Endodermal cell (in vitro differentiated cells): ENCODE results near the gene AMBRA1. TPM values are rescaled to one million over a fixed set of nuclear protein-coding genes. Genes with fewer than 3 reads are reported as not detected.

Experiments
- DNase-seq: peaks from one replicate; pipeline ENCODE4 v3.0.0-alpha.2; 2017
- H3K27ac ChIP-seq: 2 replicates; pipeline ENCODE4 v1.5.1; 2013; ENCODE audit warnings: mild to moderate bottlenecking, low read depth, low read length, moderate library complexity
- H3K27me3 ChIP-seq: 2 replicates; pipeline ENCODE4 v1.6.1; 2013; ENCODE audit warnings: mild to moderate bottlenecking, low read length, moderate library complexity; ENCODE audit not compliant: insufficient read depth, control insufficient read depth, poor library complexity, severe bottlenecking
- H3K36me3 ChIP-seq: 2 replicates; pipeline ENCODE4 v1.7.0; 2013; ENCODE audit warnings: mild to moderate bottlenecking, low read length, moderate library complexity; ENCODE audit not compliant: control insufficient read depth, insufficient read depth
- H3K4me1 ChIP-seq: one replicate; pipeline ENCODE4 v1.7.0; 2013; ENCODE audit warnings: low read length; ENCODE audit not compliant: control insufficient read depth, insufficient read depth
- H3K4me3 ChIP-seq: 2 replicates; pipeline ENCODE4 v1.5.1; 2013; ENCODE audit warnings: mild to moderate bottlenecking, low read length, moderate library complexity
- H3K9ac ChIP-seq: 2 replicates; pipeline ENCODE4 v1.6.1; 2013; ENCODE audit warnings: mild to moderate bottlenecking, low read length, moderate library complexity; ENCODE audit not compliant: poor library complexity, severe bottlenecking; ENCODE audit errors: extremely low read depth
- H3K9me3 ChIP-seq: 2 replicates; pipeline ENCODE4 v1.6.1; 2013; ENCODE audit warnings: mild to moderate bottlenecking, low read length, moderate library complexity; ENCODE audit not compliant: control insufficient read depth
- H3K27ac Mint-ChIP-seq: 2 replicates; pipeline ENCODE4 v1.8.0; 2020; ENCODE audit warnings: mixed read lengths
- H3K27me3 Mint-ChIP-seq: 2 replicates; pipeline ENCODE4 v1.8.0; 2021; ENCODE audit warnings: mild to moderate bottlenecking, mixed read lengths; ENCODE audit not compliant: insufficient read depth
- H3K36me3 Mint-ChIP-seq: 2 replicates; pipeline ENCODE4 v1.8.0; 2020; ENCODE audit warnings: low read depth, mixed read lengths
- H3K4me1 Mint-ChIP-seq: 2 replicates; pipeline ENCODE4 v1.8.0; 2020; ENCODE audit warnings: mixed read lengths
- H3K4me3 Mint-ChIP-seq: 2 replicates; pipeline ENCODE4 v1.8.0; 2020; ENCODE audit warnings: mild to moderate bottlenecking, moderate library complexity, mixed read lengths
- H3K9me3 Mint-ChIP-seq: 2 replicates; pipeline ENCODE4 v1.8.0; 2020; ENCODE audit warnings: mild to moderate bottlenecking, mixed read lengths
- CTCF ChIP-seq: fragments of 200-600 bp; sonication (generic); conservative IDR thresholded peaks from 2 replicates; pipeline ENCODE4 v1.5.0; 2021; ENCODE audit warnings: antibody characterized with exemption, mild to moderate bottlenecking
- WGBS, 2 experiments: methylation state at CpG; one replicate each; pipeline versions ENCODE4 v1.1.5 to v1.1.7; 2013; ENCODE audit warnings: missing lambda C conversion rate in 2 of 2, mixed read lengths in 1 of 2; ENCODE audit not compliant: insufficient coverage in 1 of 2, insufficient read length in 1 of 2; 5-methylcytosine and 5-hydroxymethylcytosine counted together
- total RNA-seq, 2 donors: library from RNA; stranded (reverse); fragmentation: NEBNext Ultra II Directional in 1 of 2; extraction: Animal tissue kit (Norgen Biotek cat#: 25700) in 1 of 2; gene quantifications; 2 replicates in 1 of 2; 3 replicates in 1 of 2; pipeline ENCODE4 v1.2.1, GENCODE V29; 2021

The AMBRA1 gene
- total RNA-seq, 2 donors from 2014 or later, result 54.5 to 67.8 TPM

- no peaks in the 10 kb centered on the region for H3K9me3 Mint-ChIP-seq
- Histone ChIP-seq H3K9ac (no peak overlapping the region), H3K9me3 (no peaks in the 10 kb centered on the region), H3K4me1 (no peaks in the 10 kb centered on the region), H3K27ac (no peak overlapping the region), H3K27me3 (peaks cover 7% of the 10 kb centered on the region), H3K36me3 (peaks cover 43% of the 10 kb centered on the region), H3K4me3 (no peak overlapping the region)
- no peak for DNase-seq
- peaks cover 9% of the 10 kb centered on the region for H3K4me1 Mint-ChIP-seq
- TF ChIP-seq CTCF, result no peak
- H3K4me3 Mint-ChIP-seq, result no peak overlapping the region
- peaks cover 19% of the 10 kb centered on the region for H3K27me3 Mint-ChIP-seq
- peaks cover 38% of the 10 kb centered on the region for H3K36me3 Mint-ChIP-seq
- no peak overlapping the region for H3K27ac Mint-ChIP-seq
- WGBS, 2 experiments, result 97% methylated on average over 16 to 19 of the region's 19 CpGs
These were observed 196.3 kb downstream of the AMBRA1 start for GRCh38 chr11:46397526-46397925.

GRCh38 chr11:46393759-46394158, 200.1 kb downstream of the AMBRA1 start:
- 91 to 93% methylated on average over 3 to 4 of the region's 4 CpGs for WGBS, 2 experiments
- no peak overlapping the region for H3K4me3 Mint-ChIP-seq

DNA sequence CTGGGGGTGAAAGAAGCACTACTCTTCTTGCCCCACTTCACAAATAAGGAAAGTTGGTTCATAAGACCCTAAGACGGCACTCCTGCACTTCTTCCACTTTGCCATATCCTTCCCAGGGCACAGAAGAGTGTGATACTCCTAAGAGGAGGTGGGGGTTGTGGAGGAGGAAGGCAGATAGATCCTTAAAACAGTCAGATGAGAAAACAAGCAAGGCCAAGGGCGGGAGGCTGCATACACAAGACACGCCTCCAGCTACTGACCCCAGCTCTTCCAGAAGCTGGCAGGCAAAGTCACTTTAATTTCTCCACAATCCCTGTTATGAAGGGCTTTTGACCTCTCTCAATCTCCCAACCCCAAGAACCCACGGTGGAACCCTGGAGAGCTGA, 200.6 kb downstream of the AMBRA1 start:
- Mint-ChIP-seq H3K9me3 (no peaks in the 10 kb centered on the region), H3K4me3 (peak overlapping the region; percentile 60), H3K27me3 (peaks cover 46% of the 10 kb centered on the region), H3K36me3 (peaks cover 22% of the 10 kb centered on the region), H3K4me1 (peaks cover 17% of the 10 kb centered on the region), H3K27ac (no peak overlapping the region)
- peaks cover 8% of the 10 kb centered on the region for H3K4me1 ChIP-seq
- H3K9ac ChIP-seq, result no peak overlapping the region
- H3K27ac ChIP-seq, result no peak overlapping the region
- DNase-seq, result no peak
- H3K36me3 ChIP-seq, result peaks cover 25% of the 10 kb centered on the region
- peaks cover 38% of the 10 kb centered on the region for H3K27me3 ChIP-seq
- H3K9me3 ChIP-seq, result no peaks in the 10 kb centered on the region
- TF ChIP-seq CTCF, result no peak
- H3K4me3 ChIP-seq, result peak overlapping the region; percentile 79
- 50 to 69% methylated on average over 2 to 4 of the region's 4 CpGs for WGBS, 2 experiments

More at GRCh38 chr11:46393759-46394158, 200.1 kb downstream of the AMBRA1 start:
- H3K27me3 Mint-ChIP-seq, result peaks cover 41% of the 10 kb centered on the region
- Histone ChIP-seq H3K4me3 (no peak overlapping the region), H3K9ac (no peak overlapping the region), H3K9me3 (no peaks in the 10 kb centered on the region), H3K4me1 (peaks cover 4% of the 10 kb centered on the region), H3K27me3 (peaks cover 33% of the 10 kb centered on the region), H3K27ac (no peak overlapping the region), H3K36me3 (peaks cover 26% of the 10 kb centered on the region)
- DNase-seq, result no peak
- peaks cover 24% of the 10 kb centered on the region for H3K36me3 Mint-ChIP-seq
- H3K27ac Mint-ChIP-seq, result no peak overlapping the region
- H3K4me1 Mint-ChIP-seq, result peaks cover 13% of the 10 kb centered on the region
- H3K9me3 Mint-ChIP-seq, result no peaks in the 10 kb centered on the region
- TF ChIP-seq CTCF, result no peak
